Left lung (tissue), 10 donors: ENCODE measurements around the gene CTDP1. TPM values are rescaled to one million over a fixed set of nuclear protein-coding genes. Genes with fewer than 3 reads are reported as not detected.
A peak's percentile ranks its signal among the peaks of the same experiment; 100 is the strongest.

Experiments
- ATAC-seq: fragments of 200-7000 bp; cut with Tn5 transposase; one replicate; pipeline ENCODE4 v1.9.1; 2020; ENCODE audit warnings: moderate library complexity
- DNase-seq, 4 donors: peaks; one replicate each; pipeline ENCODE4 v3.0.0-alpha.2; 2013 to 2020
- H3K27ac ChIP-seq, 2 donors: fragments of 200-600 bp; sonication (generic) in 1 of 2; one replicate each; pipeline versions ENCODE4 v1.5.0 to v1.8.0; 2020 to 2021
- H3K27me3 ChIP-seq, 2 donors: fragments of 200-600 bp; sonication (generic) in 1 of 2; one replicate each; pipeline versions ENCODE4 v1.5.0 to v1.8.0; 2020 to 2021
- H3K36me3 ChIP-seq, 2 donors: fragments of 200-600 bp; sonication (generic) in 1 of 2; one replicate each; pipeline versions ENCODE4 v1.5.0 to v1.8.0; 2020 to 2021
- H3K4me1 ChIP-seq, 2 donors: fragments of 200-600 bp; one replicate each; pipeline ENCODE4 v1.8.0; 2021
- H3K4me3 ChIP-seq, 2 donors: fragments of 200-600 bp; sonication (generic) in 1 of 2; one replicate each; pipeline versions ENCODE4 v1.5.0 to v1.8.0; 2020 to 2021; ENCODE audit warnings: mild to moderate bottlenecking in 1 of 2
- H3K9me3 ChIP-seq, 2 donors: fragments of 200-600 bp; sonication (generic) in 1 of 2; one replicate each; pipeline versions ENCODE4 v1.5.0 to v1.8.0; 2020 to 2021
- intact Hi-C, 2 donors: fragments of 100-400 bp; cut with DNase I; formaldehyde crosslinking; loops; one replicate each; pipeline versions ENCODE4 v1.11.2 to v1.14.2; 2022
- polyA plus RNA-seq, 6 donors: library from polyadenylated mRNA; unstranded; fragments of 120-200 nt; gene quantifications; one replicate each; pipeline ENCODE4 v1.2.1, GENCODE V29; 2013; ENCODE audit not compliant: insufficient read length in 6 of 6
- total RNA-seq, 2 donors: library from RNA; stranded (reverse); fragmentation: NEBNext Ultra II Directional; extraction: Animal tissue kit (Norgen Biotek cat#: 25700); gene quantifications; one replicate each; pipeline ENCODE4 v1.2.1, GENCODE V29; 2021
- TF ChIP-seq, protein P1 (sequence below), 2 donors: fragments of 200-600 bp; sonication (generic) in 1 of 2; IDR thresholded peaks; one replicate each; pipeline versions ENCODE4 v1.5.0 to v1.8.0; 2021; ENCODE audit warnings: antibody characterized with exemption in 2 of 2
- donor health status: DM: no; HTN: yes; CAD: no.
- donor health status: DM: no; HTN: no; CAD: no.

CTDP1 gene
- total and polyA plus RNA-seq, 8 donors: 8.4 to 24.4 (median 11.4) TPM

DNA sequence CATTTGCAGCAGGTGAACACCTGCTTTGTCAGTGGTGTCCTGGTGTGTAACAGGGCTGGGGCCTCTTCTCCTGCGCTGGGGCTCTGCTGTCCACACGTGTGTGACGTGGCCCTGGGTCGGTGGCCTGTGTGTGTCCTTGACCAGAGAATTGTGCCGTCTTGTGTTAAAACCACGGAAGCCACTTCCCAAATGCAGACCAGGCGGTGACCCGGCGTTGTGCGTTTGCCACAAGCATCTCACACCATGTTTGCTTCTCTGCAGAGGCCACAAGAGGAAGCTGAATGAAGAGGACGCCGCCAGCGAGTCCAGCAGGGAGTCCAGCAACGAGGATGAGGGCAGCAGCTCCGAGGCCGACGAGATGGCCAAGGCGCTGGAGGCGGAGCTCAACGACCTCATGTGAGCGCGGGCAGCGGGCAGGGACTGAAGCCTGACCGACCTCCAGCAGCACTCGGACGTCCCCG, 73.8 kb downstream of the CTDP1 start:
- H3K36me3 ChIP-seq: peaks cover 0 to 52% of the 10 kb centered on the region in 2 donors
- H3K4me3 ChIP-seq: no peak overlapping the region
- ATAC-seq (no peak), DNase-seq (peak in 2 of 4 donors; percentile 19 to 68)
- no peaks in the 10 kb centered on the region for H3K9me3 ChIP-seq
- H3K27me3 ChIP-seq: no peaks in the 10 kb centered on the region
- TF ChIP-seq, protein P1, sequence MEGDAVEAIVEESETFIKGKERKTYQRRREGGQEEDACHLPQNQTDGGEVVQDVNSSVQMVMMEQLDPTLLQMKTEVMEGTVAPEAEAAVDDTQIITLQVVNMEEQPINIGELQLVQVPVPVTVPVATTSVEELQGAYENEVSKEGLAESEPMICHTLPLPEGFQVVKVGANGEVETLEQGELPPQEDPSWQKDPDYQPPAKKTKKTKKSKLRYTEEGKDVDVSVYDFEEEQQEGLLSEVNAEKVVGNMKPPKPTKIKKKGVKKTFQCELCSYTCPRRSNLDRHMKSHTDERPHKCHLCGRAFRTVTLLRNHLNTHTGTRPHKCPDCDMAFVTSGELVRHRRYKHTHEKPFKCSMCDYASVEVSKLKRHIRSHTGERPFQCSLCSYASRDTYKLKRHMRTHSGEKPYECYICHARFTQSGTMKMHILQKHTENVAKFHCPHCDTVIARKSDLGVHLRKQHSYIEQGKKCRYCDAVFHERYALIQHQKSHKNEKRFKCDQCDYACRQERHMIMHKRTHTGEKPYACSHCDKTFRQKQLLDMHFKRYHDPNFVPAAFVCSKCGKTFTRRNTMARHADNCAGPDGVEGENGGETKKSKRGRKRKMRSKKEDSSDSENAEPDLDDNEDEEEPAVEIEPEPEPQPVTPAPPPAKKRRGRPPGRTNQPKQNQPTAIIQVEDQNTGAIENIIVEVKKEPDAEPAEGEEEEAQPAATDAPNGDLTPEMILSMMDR (IDR thresholded peaks at IDR 0.05): no peak
- intact Hi-C loops: no loop called here
- H3K4me1 ChIP-seq: no peaks in the 10 kb centered on the region
- no peak overlapping the region for H3K27ac ChIP-seq

DNA sequence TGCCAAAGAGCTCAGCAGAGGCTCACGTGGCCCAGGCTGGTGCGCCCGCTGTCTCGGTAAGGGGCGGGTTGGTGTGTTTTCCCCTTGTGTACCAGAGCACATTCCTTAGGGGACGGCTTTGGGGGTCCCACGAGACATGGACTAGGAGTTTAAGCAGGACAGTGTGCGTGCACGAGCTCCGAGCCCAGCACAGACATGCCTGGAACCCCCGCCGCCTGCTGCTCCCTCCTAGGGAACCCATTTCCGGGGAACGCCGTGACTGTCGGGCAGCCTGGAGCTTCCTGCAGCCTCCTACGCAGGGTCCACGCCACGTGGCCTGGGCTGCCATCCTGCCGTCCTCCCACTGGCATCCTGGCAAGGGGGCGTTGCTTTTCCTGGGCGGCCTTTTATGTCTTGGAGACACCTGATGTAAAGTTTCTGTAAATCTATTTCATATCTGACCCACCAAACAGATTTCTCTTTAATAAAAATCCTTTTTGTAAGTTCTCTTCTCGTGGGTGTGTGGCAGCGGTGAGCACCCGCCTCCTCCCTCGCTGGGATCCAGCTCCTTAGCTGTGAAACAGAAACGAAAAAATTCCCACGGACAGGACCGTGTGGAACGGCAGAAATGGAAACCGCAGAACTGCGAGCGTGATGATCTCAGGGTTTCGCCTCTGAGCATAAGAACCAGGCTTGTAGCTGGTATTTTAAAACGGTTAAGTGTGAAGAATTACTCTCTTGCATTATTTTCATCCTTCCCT, 74.6 kb downstream of the CTDP1 start:
- ATAC-seq: no peak
- DNase-seq: peak in 2 of 4 donors; percentile 30 to 63

DNA sequence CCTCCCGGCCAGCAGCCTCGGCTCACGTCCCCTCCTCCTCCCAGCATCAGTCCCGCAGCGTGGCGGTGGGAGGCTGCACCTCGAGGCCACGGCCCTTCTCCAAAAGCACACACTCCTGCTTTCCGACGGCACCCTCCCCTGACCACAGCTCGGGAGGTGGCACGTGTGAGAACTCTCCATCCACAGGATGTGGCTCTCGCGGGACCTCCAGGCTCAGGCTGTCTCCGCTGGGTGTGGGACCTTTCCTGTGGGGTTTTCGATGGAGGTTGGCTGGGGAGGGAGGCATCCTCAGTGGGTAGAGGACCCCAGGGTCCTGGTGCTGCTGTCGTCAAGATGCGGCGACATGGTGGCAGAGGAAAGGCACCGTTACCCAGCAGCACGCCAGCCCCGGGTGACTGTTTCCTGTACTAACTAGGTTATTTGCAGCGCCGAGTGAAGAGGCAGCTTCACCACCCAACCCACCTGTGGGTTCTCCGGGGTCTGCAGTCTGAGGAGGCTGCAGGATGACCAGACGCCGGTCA, 75.3 kb downstream of the CTDP1 start:
- intact Hi-C loops: no loop called here
- TF ChIP-seq, protein P1 (IDR thresholded peaks at IDR 0.05): no peak
- no peak overlapping the region for H3K4me3 ChIP-seq
- DNase-seq (peak in 2 of 4 donors; percentile 27 to 60), ATAC-seq (no peak)
- peaks cover 0 to 41% of the 10 kb centered on the region in 2 donors for H3K36me3 ChIP-seq
- no peaks in the 10 kb centered on the region for H3K4me1 ChIP-seq
- H3K27me3 ChIP-seq: no peaks in the 10 kb centered on the region
- H3K9me3 ChIP-seq: peaks cover 0 to 7% of the 10 kb centered on the region in 2 donors
- no peak overlapping the region for H3K27ac ChIP-seq

More for the DNA sequence above, 74.6 kb downstream of the CTDP1 start:
- Histone ChIP-seq H3K4me1 (no peaks in the 10 kb centered on the region), H3K27ac (no peak overlapping the region), H3K9me3 (peaks cover 0 to 5% of the 10 kb centered on the region in 2 donors), H3K4me3 (no peak overlapping the region), H3K27me3 (no peaks in the 10 kb centered on the region), H3K36me3 (peaks cover 0 to 48% of the 10 kb centered on the region in 2 donors)
- intact Hi-C loops: no loop called here
- TF ChIP-seq, protein P1 (IDR thresholded peaks at IDR 0.05): no peak

DNA sequence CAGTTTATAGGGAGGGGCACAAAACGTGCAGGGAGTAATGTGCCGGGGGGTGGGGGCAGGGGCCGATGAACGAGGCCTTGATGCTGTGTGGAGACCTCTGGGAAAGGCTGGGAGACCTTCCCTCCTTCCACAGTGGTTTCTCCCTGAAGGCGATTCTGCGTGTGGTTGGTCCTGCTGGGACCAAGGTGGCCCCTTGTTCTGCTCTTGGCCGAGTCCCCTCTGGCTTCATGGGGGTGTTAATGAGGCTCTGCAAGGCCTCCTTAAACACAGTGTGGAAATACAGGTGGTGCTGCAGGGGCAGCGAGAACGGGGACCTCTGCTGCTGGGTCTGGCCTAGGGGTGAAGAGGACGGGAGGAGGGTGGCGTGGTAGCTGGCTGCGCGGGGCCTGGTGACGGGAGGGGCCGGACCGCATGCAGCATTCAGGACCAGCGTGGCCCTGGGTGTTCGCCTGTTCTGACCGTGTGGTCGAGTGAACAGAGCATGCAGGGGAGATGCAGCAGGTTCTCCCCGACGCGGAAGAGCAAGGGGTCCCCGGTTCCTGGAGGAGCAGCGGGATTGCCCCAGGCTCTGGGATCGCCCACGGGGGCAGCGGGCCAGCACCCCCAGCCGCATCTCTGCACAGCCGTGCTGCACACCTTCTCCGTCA, 76.0 kb downstream of the CTDP1 start:
- Histone ChIP-seq H3K4me3 (no peak overlapping the region), H3K36me3 (peaks cover 0 to 37% of the 10 kb centered on the region in 2 donors), H3K27me3 (no peaks in the 10 kb centered on the region), H3K9me3 (peaks cover 0 to 7% of the 10 kb centered on the region in 2 donors), H3K27ac (no peak overlapping the region), H3K4me1 (no peaks in the 10 kb centered on the region)
- ATAC-seq (no peak), DNase-seq (peak in 2 of 4 donors; percentile 15 to 60)
- intact Hi-C loops: no loop called here
- TF ChIP-seq, protein P1 (IDR thresholded peaks at IDR 0.05): no peak

DNA sequence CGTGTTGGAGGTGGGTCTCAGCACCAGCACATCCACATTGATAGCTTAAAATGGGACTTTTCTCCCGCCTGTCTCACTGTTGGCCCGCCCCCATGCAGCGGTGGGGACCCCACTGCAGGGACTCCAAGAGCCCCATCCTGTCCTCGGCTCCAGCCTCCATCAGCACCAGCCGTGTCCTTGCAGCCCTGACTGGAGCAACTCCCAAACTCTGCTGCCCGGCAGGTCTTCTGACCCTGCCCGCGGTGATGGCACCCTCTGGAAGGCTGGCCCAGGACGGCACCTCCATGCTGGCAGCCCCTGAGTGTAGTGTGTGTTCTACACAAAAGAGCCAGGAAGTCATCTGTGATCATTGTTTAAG, 76.5 kb downstream of the CTDP1 start:
- Histone ChIP-seq H3K4me1 (no peaks in the 10 kb centered on the region), H3K9me3 (peaks cover 0 to 7% of the 10 kb centered on the region in 2 donors), H3K27ac (no peak overlapping the region), H3K4me3 (no peak overlapping the region), H3K36me3 (peaks cover 0 to 37% of the 10 kb centered on the region in 2 donors), H3K27me3 (no peaks in the 10 kb centered on the region)
- intact Hi-C loops: no loop called here
- ATAC-seq (no peak), DNase-seq (peak in 1 of 4 donors; percentile 26)
- TF ChIP-seq, protein P1 (IDR thresholded peaks at IDR 0.05): no peak
